RPMI7951 (cell line): ENCODE data around the gene PLCB4. TPM values are rescaled to one million over a fixed set of nuclear protein-coding genes. Genes with fewer than 3 reads are reported as not detected.

ENCODE experiments used
- DNase-seq: peaks from one replicate; pipeline ENCODE4 v3.0.0-alpha.2; 2012; ENCODE audit warnings: low read depth
- total RNA-seq: library from RNA; depleted of rRNA; stranded (reverse); fragments of >200 nt; shearing (Covaris generic); gene quantifications from 2 replicates; pipeline ENCODE4 v1.2.3, GENCODE V29; 2014

Gene PLCB4
- total RNA-seq, 1 experiment from 2014 or later = 5.4 TPM

GRCh38 chr20:9269280-9269971, 200.5 kb downstream of the PLCB4 start:
- peak; percentile 36 for DNase-seq

- DNase-seq = peak; percentile 56
Measured at GRCh38 chr20:9270831-9271230, 201.9 kb downstream of the PLCB4 start.

- DNase-seq = no peak
Measured at GRCh38 chr20:9276966-9277468, 208.1 kb downstream of the PLCB4 start.

GRCh38 chr20:9279918-9280401, 211.1 kb downstream of the PLCB4 start:
- peak; percentile 41 for DNase-seq

GRCh38 chr20:9280666-9281065, 211.8 kb downstream of the PLCB4 start:
- peak; percentile 79 for DNase-seq

- no peak for DNase-seq
Measured at GRCh38 chr20:9281803-9282202, 212.9 kb downstream of the PLCB4 start.

- no peak for DNase-seq
Measured at GRCh38 chr20:9285617-9286016, 216.7 kb downstream of the PLCB4 start.

GRCh38 chr20:9286501-9287461, 217.9 kb downstream of the PLCB4 start:
- DNase-seq = peak; percentile 71

- no peak for DNase-seq
Measured at GRCh38 chr20:9287826-9288225, 218.9 kb downstream of the PLCB4 start.

- DNase-seq = peak; percentile 22
Measured at GRCh38 chr20:9290331-9290730, 221.4 kb downstream of the PLCB4 start.

- DNase-seq = no peak
Measured at GRCh38 chr20:9293145-9293544, 224.3 kb downstream of the PLCB4 start.

- peak; percentile 68 for DNase-seq
Measured at GRCh38 chr20:9294041-9294440, 225.2 kb downstream of the PLCB4 start.

GRCh38 chr20:9298906-9299305, 230.0 kb downstream of the PLCB4 start:
- DNase-seq = no peak

- DNase-seq = no peak
Measured at GRCh38 chr20:9300080-9300479, 231.2 kb downstream of the PLCB4 start.

- DNase-seq = no peak
Measured at GRCh38 chr20:9300534-9300933, 231.6 kb downstream of the PLCB4 start.

GRCh38 chr20:9301129-9302090, 232.5 kb downstream of the PLCB4 start:
- peak; percentile 87 for DNase-seq

- no peak for DNase-seq
Measured at GRCh38 chr20:9302091-9302462, 233.2 kb downstream of the PLCB4 start.

- DNase-seq = peak; percentile 82
Measured at GRCh38 chr20:9306521-9306920, 237.6 kb downstream of the PLCB4 start.

- DNase-seq = no peak
Measured at GRCh38 chr20:9308056-9308455, 239.2 kb downstream of the PLCB4 start.

- DNase-seq = peak; percentile 46
Measured at GRCh38 chr20:9311132-9311531, 242.2 kb downstream of the PLCB4 start.

GRCh38 chr20:9319687-9320384, 250.9 kb downstream of the PLCB4 start:
- DNase-seq = peak; percentile 23
